Measurements from ENCODE around the gene AKAP9. TPM values are rescaled to one million over a fixed set of nuclear protein-coding genes. Genes with fewer than 3 reads are reported as not detected.

Gene AKAP9
- 51.9 and 57.1 TPM in 2 replicates for total RNA-seq (2014; rRNA removed; shearing (Covaris generic))

DNA sequence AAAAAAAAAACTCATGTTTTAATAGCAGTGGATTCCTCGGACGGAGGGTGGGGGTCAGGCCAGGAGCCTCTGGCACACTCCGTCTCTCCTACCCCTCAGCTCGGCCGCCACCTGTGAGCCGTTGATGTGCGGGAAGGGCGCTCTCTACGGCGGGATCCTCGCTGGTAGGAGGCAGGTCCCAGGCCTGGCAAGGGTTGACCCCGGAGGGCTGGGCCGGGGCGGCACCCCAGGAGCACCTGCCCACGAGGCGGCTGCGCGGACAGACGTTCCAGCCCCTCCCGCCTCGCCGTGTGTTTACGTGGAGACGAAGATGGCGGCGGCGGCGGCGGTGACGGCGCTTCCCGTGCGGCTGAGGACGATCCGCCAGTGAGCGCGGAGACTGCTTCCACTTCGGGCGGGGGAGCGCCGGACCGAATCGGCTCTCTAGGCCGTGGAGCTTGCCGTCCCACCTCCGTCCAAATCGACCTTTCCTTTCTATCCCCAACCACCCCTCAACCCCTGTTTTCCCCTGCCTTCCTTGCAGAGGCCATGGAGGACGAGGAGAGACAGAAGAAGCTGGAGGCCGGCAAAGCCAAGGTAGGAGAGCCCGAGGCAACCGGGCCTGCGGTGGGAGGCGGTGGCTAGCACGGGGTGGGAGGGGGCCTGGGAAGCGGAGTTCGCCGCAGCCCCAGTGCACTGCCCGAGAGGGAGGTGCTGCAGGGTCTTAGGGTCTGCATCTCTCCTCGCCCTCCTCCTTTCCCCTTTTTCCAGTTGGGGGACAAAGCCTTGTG lies at the start of gene AKAP9:
Gene AKAP9, plus strand, starts transcription at position 291 of the 770 bp plus-strand sequence. Its CDS starts 238 bp downstream, at position 529.

DNA sequence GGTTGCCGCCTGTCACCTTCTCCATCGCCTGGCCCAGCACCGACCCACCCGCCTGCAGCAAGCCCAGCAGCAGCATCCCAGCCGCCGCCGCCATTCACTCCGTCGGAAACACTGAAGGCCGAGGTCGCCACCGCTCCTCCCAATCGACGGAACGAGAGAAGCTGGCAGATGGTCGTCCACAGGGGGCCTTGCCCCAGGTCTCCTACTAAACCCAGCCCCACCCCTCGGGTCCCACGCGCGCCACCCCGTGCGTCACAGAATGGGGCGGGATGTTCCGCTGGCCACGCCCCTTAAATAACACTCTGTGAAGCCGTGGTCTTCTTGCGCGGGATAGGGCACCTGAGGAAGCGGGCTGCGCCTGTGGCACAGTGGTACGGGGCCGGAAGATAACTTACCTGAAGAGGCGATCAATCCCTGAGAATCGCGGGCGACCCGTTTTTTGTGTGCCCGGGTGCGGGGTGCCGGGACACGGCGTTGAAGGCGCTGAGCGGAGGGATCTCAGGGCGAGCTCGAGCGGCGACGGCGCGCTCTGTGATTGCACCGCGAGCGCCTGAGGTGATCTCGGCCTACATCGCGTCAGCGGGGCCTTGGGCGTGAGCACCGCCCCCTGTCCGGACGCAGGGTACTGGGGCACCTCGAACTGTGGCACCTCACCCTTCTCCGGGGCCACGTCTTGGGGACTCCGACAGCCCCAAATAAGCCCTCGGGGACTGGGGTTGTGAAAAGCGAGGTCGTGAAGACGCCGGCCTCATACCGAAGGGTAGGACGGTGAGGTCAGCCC lies 193.8 kb downstream of the AKAP9 start, which contains the start of gene CYP51A1:
Gene CYP51A1, minus strand, starts transcription at position 207 of the 781 bp plus-strand sequence. Its CDS starts 113 bp downstream, at position 94.

Other genes with a start within 250 kb of the AKAP9 start
- gene MTERF1, start 60.2 kb upstream of the AKAP9 start, total RNA-seq (2014; rRNA removed; shearing (Covaris generic)): 17.0 and 19.7 TPM in 2 replicates
- gene CYP51A1, start 193.6 kb downstream of the AKAP9 start, total RNA-seq (2014; rRNA removed; shearing (Covaris generic)): 33.6 and 34.6 TPM in 2 replicates
- gene LRRD1, start 238.3 kb downstream of the AKAP9 start, total RNA-seq (2014; rRNA removed; shearing (Covaris generic)): 0.15 and 0.48 TPM in 2 replicates